ENCODE measurements around the gene LTBP4.

The LTBP4 gene

DNA sequence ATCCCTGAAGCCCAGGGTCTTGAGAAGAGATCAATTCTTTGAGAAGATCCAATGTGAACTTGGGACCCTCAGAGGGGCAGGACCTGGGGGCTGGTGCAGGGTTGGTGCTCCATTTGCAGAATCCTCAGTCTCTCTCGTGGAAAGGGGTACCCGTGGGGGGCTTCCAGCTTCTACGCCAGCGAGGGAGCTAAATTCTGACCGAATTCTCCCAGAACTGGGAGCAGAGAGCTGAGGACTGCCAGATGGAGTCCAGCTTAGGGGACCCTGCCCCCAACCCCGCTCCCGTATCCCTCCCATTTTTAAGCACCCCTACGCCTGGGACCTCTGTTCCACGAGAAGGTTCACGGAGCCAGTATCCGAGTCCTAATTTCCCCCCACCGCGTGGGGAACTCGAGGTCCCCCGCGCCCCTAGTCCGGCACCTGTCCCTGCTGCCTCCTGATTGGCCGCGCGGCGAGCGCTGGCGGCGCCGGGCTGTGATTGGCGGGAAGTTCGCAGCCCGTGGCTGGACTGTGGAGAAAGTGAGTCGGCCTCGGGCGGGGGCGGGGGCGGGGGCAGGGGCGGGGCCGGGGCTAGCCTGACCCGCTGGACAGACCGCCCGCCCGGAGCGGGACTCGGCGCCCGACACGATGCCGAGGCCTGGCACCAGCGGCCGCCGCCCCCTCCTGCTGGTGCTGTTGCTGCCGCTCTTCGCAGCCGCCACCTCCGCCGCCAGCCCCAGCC is 4.4 kb upstream of the LTBP4 start:
- DNase-seq (ENCODE audit: low read depth, low spot score): peak; percentile 57

DNA sequence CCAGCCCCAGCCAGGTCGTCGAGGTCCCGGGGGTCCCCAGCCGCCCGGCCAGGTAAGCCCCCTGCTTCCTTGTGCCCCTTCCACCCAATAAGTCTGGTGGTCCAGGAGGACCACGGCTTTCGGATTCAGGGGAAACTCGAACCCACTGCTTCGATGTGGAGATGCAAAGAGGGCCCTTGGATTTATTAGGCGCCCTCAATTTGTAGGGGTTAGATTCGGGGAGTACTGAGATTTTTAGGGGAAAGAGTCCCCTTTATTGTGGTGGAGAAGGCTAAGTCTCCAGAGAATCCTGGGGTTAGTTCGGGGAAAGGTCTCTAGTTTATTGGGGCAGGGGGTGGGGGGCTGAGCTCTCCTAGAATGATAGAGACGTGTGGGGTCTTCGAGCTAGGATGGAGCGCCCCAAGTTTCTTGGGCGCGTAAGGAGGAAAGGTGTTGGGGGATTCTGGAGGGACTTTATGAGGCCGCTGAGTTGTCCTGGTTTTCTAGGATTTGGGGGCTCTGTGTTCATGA is 3.8 kb upstream of the LTBP4 start:
- no peak for DNase-seq (ENCODE audit: low read depth, low spot score)

DNA sequence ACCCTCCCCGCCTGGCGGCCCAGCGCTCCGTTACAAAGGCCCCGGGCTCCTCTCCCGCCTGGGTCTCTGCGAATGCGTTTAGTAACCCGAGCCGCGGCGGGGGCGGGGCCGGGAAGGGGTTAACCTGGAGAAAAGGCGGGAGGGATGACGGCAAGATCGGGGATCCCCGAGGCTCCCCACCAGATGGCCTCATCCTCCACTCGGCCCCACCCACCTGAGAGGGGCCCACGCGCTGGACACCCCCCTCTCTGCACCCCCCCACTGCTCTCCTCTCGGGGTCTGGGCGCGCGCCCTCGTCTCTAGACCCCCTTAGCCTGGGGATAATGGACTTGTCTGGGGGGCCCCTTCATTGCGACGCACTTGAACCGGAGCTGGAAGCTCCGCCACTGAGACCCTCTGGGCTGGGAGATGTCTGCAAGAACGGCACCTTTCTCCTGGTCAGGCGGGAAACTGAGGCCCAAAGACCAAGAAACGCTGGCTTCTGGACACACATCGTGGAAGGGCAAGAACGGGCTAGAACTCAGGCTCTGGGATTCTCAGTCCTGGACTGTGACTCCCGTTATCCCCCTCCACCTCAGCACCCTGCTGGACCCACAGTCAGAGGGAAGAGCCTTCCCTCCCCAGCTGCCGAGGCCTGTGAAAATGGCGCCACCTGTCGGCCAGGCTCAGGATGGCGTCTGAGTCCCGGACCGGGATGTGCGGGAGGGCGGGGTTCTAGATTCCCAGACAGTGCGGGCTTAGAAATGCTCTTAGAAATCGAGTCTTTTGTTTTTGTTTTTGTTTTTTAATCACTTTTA is 2.9 kb upstream of the LTBP4 start:
- peak; percentile 95 for DNase-seq (ENCODE audit: low read depth, low spot score)

DNA sequence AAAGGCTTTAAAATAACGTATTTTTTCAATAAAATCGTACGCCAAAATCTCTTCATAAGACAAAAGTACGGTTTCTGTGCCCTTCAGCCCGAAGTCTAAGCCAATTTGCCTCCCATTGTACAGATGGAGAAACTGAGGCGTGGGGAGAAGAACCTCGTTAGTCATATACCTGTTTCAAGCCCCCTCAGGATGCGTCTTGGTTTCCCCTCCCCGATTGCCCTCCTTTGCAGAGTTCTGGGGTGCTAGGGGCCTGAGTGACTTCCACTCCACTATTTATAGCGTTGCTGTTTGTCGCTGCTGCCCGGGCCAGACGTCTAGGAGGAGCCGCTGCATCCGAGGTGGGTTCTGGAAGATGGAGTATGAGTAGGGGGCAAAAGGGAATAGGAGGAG is 2.3 kb upstream of the LTBP4 start:
- no peak for DNase-seq (ENCODE audit: low read depth, low spot score)

DNA sequence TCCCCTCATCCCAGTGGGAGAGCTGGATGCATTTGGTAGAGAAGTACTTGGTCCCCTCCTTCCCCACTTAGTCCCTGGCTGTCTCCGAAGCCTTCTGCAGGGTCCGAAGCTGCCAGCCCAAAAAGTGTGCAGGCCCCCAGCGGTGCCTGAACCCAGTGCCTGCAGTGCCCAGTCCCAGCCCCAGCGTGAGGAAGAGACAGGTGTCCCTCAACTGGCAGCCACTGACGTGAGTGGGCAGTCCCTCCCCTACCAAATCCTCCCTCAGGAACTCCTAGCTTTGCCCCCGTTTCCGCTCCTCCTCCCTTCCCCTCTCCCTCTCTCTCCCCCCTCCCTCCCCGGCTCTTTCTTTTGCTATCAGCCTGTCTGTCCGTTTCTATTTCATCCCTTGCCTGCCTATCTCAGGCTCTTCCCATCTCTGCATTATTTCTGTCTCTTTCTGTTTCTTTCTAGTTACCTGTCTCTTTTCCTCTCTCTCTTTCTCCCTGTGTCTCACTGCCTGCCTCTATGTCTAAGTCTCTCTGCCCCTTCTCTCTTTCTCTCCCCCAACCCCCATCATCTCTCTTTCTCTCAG is 1.8 kb upstream of the LTBP4 start:
- no peak for DNase-seq (ENCODE audit: low read depth, low spot score)

DNA sequence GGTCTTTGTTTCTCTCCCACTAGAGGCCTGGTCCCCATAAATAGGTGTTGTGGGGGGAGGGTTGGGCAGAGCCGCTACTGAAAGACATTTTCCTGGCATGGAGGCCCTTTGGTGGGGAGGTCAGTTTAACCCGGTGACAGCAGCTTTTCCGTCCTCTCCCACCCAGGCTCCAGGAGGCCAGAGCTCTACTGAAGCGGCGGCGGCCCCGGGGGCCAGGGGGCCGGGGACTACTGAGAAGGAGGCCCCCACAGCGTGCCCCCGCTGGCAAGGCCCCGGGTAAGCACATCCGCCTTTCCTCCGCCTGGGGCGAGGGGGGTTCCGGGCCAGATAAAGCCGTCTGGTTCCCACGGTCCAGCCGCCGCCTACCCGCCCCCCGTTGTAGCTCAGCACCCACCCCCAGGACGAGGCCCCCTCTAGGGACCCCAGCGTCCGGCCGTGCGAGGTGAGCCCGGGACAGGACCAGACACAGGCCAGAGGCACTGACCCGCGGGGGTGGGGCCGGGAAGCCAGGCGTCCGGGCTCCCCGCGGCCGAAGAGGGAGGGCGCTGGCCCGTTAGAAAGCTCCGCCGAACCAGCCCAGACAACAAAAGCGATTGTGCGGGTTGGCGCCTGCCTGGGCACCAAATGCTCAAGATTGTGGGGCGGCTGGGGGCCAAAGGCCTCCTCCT is 1.1 kb upstream of the LTBP4 start:
- DNase-seq (ENCODE audit: low read depth, low spot score): no peak

DNA sequence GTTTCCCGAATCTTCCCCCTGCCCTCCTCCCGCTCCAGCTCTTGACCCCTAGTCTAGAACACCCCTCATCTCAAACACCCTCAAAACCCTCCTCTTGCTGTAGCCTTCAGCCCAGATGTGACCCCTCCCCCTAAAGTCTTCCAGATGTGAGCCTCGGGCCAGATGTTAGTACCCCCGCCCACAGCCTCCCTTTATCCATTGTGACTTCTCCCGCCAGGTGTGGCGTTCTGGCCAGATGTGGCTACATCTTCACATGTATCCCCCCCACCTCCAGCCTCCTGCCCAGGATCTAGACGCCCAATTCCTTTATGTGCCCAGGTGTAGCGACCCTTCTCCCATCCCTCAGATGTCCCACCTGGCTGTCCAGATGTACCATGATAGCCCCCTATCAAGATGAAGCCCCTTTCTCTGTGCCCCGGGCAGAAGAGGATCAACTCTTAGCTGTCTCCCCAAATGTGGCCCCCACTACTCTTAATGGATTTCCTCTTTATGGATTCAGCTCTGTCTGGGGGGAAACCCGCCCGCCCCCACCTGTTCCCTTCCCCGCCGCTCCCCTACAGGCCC is 517 bp upstream of the LTBP4 start:
- DNase-seq (ENCODE audit: low read depth, low spot score): no peak

DNA sequence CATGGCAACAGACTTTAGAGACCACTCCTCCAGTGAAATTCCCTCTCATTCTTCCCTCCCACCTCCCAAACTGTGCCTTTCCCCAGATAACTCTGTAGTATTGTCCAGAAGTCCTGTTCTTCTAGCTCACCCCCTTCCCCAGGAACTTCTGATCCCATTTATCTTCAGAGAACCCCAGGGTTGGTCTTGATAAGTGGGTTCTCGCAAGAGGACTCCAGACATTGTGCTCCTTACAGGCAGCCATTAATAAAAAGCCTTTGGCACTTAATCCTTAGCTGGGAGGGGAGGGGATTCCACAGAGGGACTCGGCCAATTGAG is 1.9 kb downstream of the LTBP4 start:
- peak; percentile 23 for DNase-seq (ENCODE audit: low read depth, low spot score)

DNA sequence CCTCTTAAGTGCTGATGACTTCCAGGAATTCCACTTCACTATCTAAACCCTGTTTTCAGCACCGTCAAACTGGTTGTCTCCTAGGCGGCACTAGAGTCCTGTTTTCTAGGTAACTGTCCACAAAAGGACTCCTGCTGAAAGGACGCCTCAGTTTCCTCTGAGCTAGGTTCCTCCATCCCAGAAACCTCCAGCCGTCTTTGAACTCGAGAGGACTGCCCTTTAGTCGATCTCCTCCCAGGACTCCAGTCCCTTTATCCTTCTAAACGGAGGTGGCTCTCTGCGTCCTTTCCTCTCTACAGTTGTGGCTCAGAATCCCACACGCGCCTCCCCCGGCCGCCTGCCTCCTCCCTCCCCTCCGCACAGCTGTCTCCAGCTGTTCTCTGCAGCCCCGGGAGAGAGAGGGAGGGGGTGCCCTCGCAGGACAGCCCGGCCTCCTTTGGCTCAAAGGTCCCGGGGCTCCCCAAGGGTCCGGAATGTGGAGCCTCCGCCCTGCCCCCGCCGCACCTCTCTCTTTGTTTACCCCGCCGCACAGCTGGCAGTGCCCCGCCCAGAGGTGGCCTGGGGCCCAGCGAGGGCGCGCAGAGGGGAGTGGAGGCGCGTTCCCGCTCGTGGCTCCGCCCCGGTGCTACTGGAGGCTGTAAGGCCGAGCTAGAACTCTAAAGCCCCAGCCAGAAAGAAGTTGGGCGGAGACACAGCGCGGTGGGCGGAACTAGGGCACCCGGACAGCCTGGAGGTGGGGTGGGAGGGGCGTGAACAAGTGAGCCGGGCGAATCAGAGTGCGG is 2.4 kb downstream of the LTBP4 start:
- DNase-seq (ENCODE audit: low read depth, low spot score): peak; percentile 100

DNA sequence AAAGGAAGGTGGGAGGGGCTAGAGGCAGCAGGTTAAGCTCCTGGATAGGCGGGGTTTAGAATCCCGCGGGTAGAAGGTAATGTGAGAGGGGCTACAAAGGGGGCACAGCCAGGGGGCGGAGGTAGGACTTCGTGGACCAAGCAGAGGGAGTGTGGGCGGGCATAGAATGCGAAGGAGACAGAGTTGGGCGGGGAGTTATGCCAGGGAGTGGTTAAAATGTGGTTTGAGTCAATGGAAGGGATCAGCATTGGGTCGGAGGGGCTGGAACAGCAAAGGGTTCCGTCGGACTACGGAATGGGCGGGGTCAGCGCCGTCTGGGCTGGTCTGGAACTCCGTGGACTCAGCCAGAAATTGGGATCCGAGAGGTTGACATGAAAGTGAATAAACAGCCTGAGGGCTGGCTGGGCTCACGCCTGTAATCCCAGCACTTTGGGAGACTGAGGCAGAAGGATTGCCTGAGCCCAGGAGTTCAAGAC is 3.0 kb downstream of the LTBP4 start:
- DNase-seq (ENCODE audit: low read depth, low spot score): no peak

DNA sequence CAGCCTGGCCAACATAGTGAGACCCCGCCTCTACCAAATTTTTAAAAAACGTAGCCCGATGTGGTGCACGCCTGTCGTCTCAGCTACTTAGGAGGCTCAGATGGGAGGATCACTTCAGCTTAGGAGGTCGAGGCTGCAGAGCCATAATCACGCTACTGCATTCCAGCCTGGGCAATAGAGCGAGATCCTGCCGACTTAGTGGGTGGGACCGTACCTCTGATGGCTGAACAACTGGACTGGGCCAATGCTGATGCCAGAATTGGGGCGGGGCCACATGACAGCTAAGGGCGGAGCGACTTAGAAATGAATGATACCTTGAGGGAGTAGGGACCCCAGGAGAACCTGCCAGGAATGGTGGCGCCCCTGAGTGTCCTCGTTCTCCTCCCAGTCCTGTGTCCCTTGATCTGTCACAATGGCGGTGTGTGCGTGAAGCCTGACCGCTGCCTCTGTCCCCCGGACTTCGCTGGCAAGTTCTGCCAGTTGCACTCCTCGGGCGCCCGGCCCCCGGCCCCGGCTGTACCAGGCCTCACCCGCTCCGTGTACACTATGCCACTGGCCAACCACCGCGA is 3.6 kb downstream of the LTBP4 start:
- DNase-seq (ENCODE audit: low read depth, low spot score): peak; percentile 40

DNA sequence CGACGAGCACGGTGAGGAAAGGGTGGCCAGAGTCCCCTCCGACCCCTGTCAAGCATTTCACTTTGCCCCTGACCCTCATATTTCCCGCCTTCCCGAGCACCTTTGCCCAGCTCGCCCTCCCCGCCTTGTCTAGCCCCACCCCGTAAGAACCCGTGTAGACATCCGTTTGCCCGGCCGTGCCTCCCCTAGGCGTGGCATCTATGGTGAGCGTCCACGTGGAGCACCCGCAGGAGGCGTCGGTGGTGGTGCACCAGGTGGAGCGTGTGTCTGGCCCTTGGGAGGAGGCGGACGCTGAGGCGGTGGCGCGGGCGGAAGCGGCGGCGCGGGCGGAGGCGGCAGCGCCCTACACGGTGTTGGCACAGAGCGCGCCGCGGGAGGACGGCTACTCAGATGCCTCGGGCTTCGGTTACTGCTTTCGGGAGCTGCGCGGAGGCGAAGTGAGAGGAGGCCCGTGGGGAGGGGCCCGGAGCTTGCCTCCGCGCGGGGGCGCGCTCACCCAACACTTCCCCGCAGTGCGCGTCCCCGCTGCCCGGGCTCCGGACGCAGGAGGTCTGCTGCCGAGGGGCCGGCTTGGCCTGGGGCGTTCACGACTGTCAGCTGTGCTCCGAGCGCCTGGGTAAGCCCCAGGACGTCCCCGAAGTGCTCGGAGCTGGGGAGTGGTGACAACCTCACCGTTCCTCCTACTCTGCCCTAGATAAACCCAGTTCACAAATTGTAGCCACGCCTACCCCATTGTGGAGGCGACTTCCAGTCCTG is 4.2 kb downstream of the LTBP4 start:
- peak; percentile 83 for DNase-seq (ENCODE audit: low read depth, low spot score)

DNA sequence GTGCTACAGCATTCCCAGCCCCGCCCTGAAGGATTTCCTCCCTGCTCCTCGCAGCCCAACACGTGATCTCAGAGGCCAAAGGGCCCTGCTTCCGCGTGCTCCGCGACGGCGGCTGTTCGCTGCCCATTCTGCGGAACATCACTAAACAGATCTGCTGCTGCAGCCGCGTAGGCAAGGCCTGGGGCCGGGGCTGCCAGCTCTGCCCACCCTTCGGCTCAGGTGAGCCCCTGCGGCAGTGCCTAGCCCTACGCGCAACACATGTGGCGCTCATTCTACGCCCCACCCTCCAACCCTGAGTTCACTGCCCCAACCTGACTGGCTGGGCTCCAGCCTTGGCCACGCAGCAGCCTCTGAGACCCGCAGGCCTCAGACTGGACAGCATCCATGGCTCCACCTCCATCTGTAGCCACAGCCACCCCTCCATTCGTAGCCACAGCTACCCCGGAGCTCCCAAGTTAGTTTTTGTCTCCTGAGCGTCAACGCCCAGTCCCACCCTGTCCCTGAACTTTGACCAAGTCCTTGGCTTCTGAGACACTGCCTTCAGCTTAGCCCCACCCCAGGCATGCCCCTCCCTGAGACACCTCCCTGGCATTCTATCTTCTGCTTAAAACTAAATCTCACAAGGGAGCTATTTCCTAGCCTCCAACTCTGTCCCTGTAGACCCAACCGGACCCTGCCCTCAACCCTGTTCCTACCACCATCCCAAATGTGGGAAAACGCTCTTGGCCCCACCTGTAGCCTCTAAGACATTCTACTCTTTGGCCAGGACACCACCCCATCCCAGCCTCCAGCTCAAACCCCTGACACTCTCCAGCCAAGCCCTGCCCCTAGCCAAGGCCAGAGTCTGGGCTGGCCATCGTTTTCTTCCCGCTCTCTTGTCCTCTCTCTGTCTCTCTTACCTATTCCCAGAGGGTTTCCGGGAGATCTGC is 6.4 kb downstream of the LTBP4 start:
- peak; percentile 32 for DNase-seq (ENCODE audit: low read depth, low spot score)

DNA sequence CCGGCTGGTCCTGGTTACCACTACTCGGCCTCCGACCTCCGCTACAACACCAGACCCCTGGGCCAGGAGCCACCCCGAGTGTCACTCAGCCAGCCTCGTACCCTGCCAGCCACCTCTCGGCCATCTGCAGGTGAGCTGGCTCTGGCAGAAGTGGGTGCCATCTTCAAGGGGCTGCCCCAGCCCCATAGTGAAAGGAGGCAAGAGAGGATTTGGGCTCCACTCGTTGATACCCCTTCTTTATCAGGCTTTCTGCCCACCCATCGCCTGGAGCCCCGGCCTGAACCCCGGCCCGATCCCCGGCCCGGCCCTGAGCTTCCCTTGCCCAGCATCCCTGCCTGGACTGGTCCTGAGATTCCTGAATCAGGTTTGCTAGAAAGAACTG is 7.1 kb downstream of the LTBP4 start:
- DNase-seq (ENCODE audit: low read depth, low spot score): peak; percentile 1

DNA sequence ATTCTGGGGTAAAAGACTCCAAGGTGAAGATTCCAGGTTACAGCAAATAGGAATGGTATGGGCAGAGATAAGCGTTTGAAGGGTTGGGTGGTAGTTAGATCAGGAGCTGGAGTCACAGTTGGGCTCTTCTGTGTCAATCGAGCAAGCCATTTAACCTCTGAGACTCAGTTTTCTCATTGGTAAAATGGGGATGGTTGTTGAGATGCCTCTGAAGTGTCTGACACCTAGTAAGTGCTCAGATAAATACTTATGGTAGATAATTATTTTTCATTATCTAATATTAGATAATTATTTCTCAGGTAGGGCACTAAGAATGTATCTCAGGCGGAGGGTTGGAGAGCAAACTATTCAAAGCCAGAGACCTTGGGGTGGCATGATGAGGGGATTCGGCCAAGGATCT is 7.8 kb downstream of the LTBP4 start:
- DNase-seq (ENCODE audit: low read depth, low spot score): no peak

DNA sequence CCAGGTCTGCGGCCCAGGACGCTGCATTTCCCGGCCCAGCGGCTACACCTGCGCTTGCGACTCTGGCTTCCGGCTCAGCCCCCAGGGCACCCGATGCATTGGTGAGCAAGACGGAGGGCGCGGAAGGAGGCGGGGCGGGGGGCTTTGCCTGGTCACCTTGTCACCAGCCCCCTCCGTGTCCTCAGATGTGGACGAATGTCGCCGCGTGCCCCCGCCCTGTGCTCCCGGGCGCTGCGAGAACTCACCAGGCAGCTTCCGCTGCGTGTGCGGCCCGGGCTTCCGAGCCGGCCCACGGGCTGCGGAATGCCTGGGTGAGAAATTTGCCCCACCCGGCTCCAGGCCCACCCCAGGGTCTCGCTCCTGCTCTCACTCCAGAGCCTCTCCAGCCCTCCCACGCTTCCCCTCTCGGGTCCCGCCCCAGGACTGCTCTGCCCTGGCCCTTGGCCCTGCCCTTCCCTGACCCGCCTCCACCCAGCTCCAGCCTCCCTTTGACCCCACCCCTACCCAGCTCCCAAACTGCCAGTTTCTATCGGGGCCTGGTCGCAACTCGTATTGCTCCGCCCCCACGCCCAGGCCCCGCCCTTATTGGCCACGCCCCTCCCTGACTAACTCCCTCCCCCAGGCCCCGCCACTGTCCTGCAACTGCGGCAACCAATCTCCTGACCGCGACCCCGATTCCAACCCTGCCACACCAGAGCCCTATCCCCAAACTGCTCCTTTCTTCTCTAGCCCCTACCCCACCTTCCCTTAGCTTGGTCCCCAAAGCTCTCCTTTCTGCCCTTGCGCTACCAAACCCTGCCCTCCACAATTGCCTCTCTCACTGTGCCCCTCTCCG is 8.6 kb downstream of the LTBP4 start:
- peak; percentile 86 for DNase-seq (ENCODE audit: low read depth, low spot score)

DNA sequence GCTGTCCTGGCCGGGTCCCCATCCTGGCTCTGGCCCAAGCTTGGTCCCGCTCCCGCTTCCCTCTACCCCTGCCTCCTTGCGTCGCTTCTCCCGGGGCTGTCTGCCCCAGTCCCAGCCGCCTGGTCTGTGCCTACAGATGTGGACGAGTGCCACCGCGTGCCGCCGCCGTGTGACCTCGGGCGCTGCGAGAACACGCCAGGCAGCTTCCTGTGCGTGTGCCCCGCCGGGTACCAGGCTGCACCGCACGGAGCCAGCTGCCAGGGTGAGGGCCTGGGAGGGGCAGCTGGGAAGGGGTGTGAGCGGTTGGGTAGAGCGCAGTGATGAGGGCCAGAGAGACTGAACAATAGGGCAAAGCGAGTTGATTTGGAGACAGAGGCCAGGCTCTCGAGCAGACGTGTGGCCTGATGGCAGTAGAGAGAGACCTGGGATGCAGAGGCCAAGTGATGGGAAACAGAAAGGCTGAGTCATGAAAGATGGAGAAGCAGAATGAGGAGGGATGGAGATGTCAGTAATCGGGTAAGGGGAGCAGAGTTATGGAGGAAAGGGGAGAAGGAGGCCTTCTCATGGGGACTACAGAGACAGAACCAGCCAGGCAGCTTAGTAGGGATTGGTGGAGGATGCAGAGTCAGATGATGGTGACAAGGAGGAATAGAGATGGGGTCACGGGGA is 9.4 kb downstream of the LTBP4 start:
- DNase-seq (ENCODE audit: low read depth, low spot score): no peak
